Measurements from ENCODE around the gene RPL39.
A peak's percentile ranks its signal among the peaks of the same experiment; 100 is the strongest.

Gene RPL39

GRCh38 chrX:119757979-119758730 is 33.3 kb downstream of the RPL39 start, which contains the start of gene SOWAHD:
Gene SOWAHD (plus strand): TSS chrX:119758588. CDS start chrX:119758668, 80 bp downstream.
- POLR2A ChIA-PET = interaction anchor here (0.7 kb wide), 1 partner anchor 72 kb away, joined by 3 read pairs; no protein-coding TSS in a partner anchor

GRCh38 chrX:119757646-119757978 is 33.8 kb downstream of the RPL39 start:
- Histone ChIP-seq H3K36me3 (ENCODE audit: control insufficient read depth in 4 of 4, insufficient read depth in 4 of 4, low read length in 3 of 4) (no peaks in the 10 kb centered on the region), H3K27ac (ENCODE audit: insufficient read depth in 1 of 2, low read depth in 1 of 2, low read length in 2 of 2, poor library complexity in 1 of 2, severe bottlenecking in 2 of 2) (no peak overlapping the region), H3K4me3 (ENCODE audit: control insufficient read depth in 1 of 7, extremely low read depth in 1 of 7, insufficient read depth in 4 of 7, low read depth in 2 of 7, low read length in 6 of 7) (peak overlapping the region in 6 of 7 experiments; percentile 15 to 77 (median 64)), H3K9me3 (ENCODE audit: control extremely low read depth in 1 of 5, control insufficient read depth in 4 of 5, insufficient read depth in 2 of 5, low read depth in 1 of 5, low read length in 4 of 5) (no peaks in the 10 kb centered on the region), H3K4me1 (ENCODE audit: control extremely low read depth in 1 of 4, control insufficient read depth in 4 of 4, insufficient read depth in 4 of 4, low read length in 3 of 4) (peaks cover 0 to 46% (median 38%) of the 10 kb centered on the region in 4 experiments), H3K27me3 (replicated peaks in 2 of 5; ENCODE audit: control insufficient read depth in 4 of 5, insufficient read depth in 5 of 5, low read length in 4 of 5) (peaks cover 0 to 33% (median 0%) of the 10 kb centered on the region in 5 experiments)
- POLR2A ChIA-PET = no interaction called here
- WGBS (ENCODE audit: insufficient coverage) = 59% methylated on average over 11 of the region's 12 CpGs
- DNase-seq = no peak
- CTCF ChIA-PET = interaction anchor here (0.6 to 1.7 kb wide), 6 partner anchors 23 to 259 kb away, joined by 3 to 5 read pairs (median 4); no protein-coding TSS in a partner anchor

More at GRCh38 chrX:119757979-119758730, 33.3 kb downstream of the RPL39 start, which contains the start of gene SOWAHD:
- CTCF ChIA-PET = interaction anchor here (0.8 to 1.7 kb wide), 7 partner anchors 9 to 148 kb away, joined by 3 to 5 read pairs (median 3); no protein-coding TSS in a partner anchor
- peaks cover 0 to 33% (median 0%) of the 10 kb centered on the region in 5 experiments for H3K27me3 ChIP-seq (replicated peaks in 2 of 5; ENCODE audit: control insufficient read depth in 4 of 5, insufficient read depth in 5 of 5, low read length in 4 of 5)
- H3K36me3 ChIP-seq (ENCODE audit: control insufficient read depth in 4 of 4, insufficient read depth in 4 of 4, low read length in 3 of 4) = no peaks in the 10 kb centered on the region
- peak within 1 kb of the TSS; percentile 39 to 77 (median 61) for H3K4me3 ChIP-seq (ENCODE audit: control insufficient read depth in 1 of 7, extremely low read depth in 1 of 7, insufficient read depth in 4 of 7, low read depth in 2 of 7, low read length in 6 of 7)
- H3K9me3 ChIP-seq (ENCODE audit: control extremely low read depth in 1 of 5, control insufficient read depth in 4 of 5, insufficient read depth in 2 of 5, low read depth in 1 of 5, low read length in 4 of 5) = no peaks in the 10 kb centered on the region
- DNase-seq = no peak
- H3K4me1 ChIP-seq (ENCODE audit: control extremely low read depth in 1 of 4, control insufficient read depth in 4 of 4, insufficient read depth in 4 of 4, low read length in 3 of 4) = peaks cover 0 to 48% (median 38%) of the 10 kb centered on the region in 4 experiments
- 35% methylated on average over 40 of the region's 59 CpGs for WGBS (ENCODE audit: insufficient coverage)
- no peak within 1 kb of the TSS for H3K27ac ChIP-seq (ENCODE audit: insufficient read depth in 1 of 2, low read depth in 1 of 2, low read length in 2 of 2, poor library complexity in 1 of 2, severe bottlenecking in 2 of 2)

GRCh38 chrX:119756926-119757635 is 34.3 kb downstream of the RPL39 start:
- Histone ChIP-seq H3K9me3 (ENCODE audit: control extremely low read depth in 1 of 5, control insufficient read depth in 4 of 5, insufficient read depth in 2 of 5, low read depth in 1 of 5, low read length in 4 of 5) (no peaks in the 10 kb centered on the region), H3K27ac (ENCODE audit: insufficient read depth in 1 of 2, low read depth in 1 of 2, low read length in 2 of 2, poor library complexity in 1 of 2, severe bottlenecking in 2 of 2) (no peak overlapping the region), H3K4me3 (ENCODE audit: control insufficient read depth in 1 of 7, extremely low read depth in 1 of 7, insufficient read depth in 4 of 7, low read depth in 2 of 7, low read length in 6 of 7) (peak overlapping the region in 1 of 7 experiments; percentile 35), H3K27me3 (replicated peaks in 2 of 5; ENCODE audit: control insufficient read depth in 4 of 5, insufficient read depth in 5 of 5, low read length in 4 of 5) (peaks cover 0 to 33% (median 0%) of the 10 kb centered on the region in 5 experiments), H3K4me1 (ENCODE audit: control extremely low read depth in 1 of 4, control insufficient read depth in 4 of 4, insufficient read depth in 4 of 4, low read length in 3 of 4) (peaks cover 0 to 46% (median 38%) of the 10 kb centered on the region in 4 experiments), H3K36me3 (ENCODE audit: control insufficient read depth in 4 of 4, insufficient read depth in 4 of 4, low read length in 3 of 4) (no peaks in the 10 kb centered on the region)
- POLR2A ChIA-PET = interaction anchor here (0.7 kb wide), 1 partner anchor 35 kb away, joined by 3 read pairs; the partner anchor contains the start of gene RPL39
- no peak for DNase-seq
- 82% methylated on average over 8 of the region's 10 CpGs for WGBS (ENCODE audit: insufficient coverage)
- CTCF ChIA-PET = interaction anchor here (0.6 to 1.7 kb wide), 5 partner anchors 28 to 258 kb away, joined by 3 to 5 read pairs (median 4); no protein-coding TSS in a partner anchor

GRCh38 chrX:119755981-119756533 is 35.4 kb downstream of the RPL39 start:
- peaks cover 0 to 33% (median 0%) of the 10 kb centered on the region in 5 experiments for H3K27me3 ChIP-seq (replicated peaks in 2 of 5; ENCODE audit: control insufficient read depth in 4 of 5, insufficient read depth in 5 of 5, low read length in 4 of 5)
- ChIA-PET CTCF (no interaction called here), POLR2A (no interaction called here)
- no peaks in the 10 kb centered on the region for H3K36me3 ChIP-seq (ENCODE audit: control insufficient read depth in 4 of 4, insufficient read depth in 4 of 4, low read length in 3 of 4)
- 62% methylated on average over 5 of the region's 7 CpGs for WGBS (ENCODE audit: insufficient coverage)
- no peaks in the 10 kb centered on the region for H3K9me3 ChIP-seq (ENCODE audit: control extremely low read depth in 1 of 5, control insufficient read depth in 4 of 5, insufficient read depth in 2 of 5, low read depth in 1 of 5, low read length in 4 of 5)
- DNase-seq = peak; percentile 53 to 85 (median 80)
- H3K27ac ChIP-seq (ENCODE audit: insufficient read depth in 1 of 2, low read depth in 1 of 2, low read length in 2 of 2, poor library complexity in 1 of 2, severe bottlenecking in 2 of 2) = peak overlapping the region; percentile 11 to 63
- H3K4me1 ChIP-seq (ENCODE audit: control extremely low read depth in 1 of 4, control insufficient read depth in 4 of 4, insufficient read depth in 4 of 4, low read length in 3 of 4) = peaks cover 0 to 46% (median 38%) of the 10 kb centered on the region in 4 experiments
- H3K4me3 ChIP-seq (ENCODE audit: control insufficient read depth in 1 of 7, extremely low read depth in 1 of 7, insufficient read depth in 4 of 7, low read depth in 2 of 7, low read length in 6 of 7) = peak overlapping the region in 2 of 7 experiments; percentile 14 to 35

- H3K4me1 ChIP-seq (ENCODE audit: control extremely low read depth in 1 of 4, control insufficient read depth in 4 of 4, insufficient read depth in 4 of 4, low read length in 3 of 4) = peaks cover 0 to 33% (median 29%) of the 10 kb centered on the region in 4 experiments
- peaks cover 0 to 19% (median 0%) of the 10 kb centered on the region in 5 experiments for H3K27me3 ChIP-seq (replicated peaks in 2 of 5; ENCODE audit: control insufficient read depth in 4 of 5, insufficient read depth in 5 of 5, low read length in 4 of 5)
- ChIA-PET CTCF (interaction anchor here (0.7 to 2.0 kb wide), 6 partner anchors 11 to 34 kb away, joined by 3 to 5 read pairs (median 4); no protein-coding TSS in a partner anchor), POLR2A (interaction anchor here (0.6 kb wide), 1 partner anchor 78 kb away, joined by 3 read pairs; no protein-coding TSS in a partner anchor)
- no peaks in the 10 kb centered on the region for H3K9me3 ChIP-seq (ENCODE audit: control extremely low read depth in 1 of 5, control insufficient read depth in 4 of 5, insufficient read depth in 2 of 5, low read depth in 1 of 5, low read length in 4 of 5)
- H3K36me3 ChIP-seq (ENCODE audit: control insufficient read depth in 4 of 4, insufficient read depth in 4 of 4, low read length in 3 of 4) = no peaks in the 10 kb centered on the region
- H3K4me3 ChIP-seq (ENCODE audit: control insufficient read depth in 1 of 7, extremely low read depth in 1 of 7, insufficient read depth in 4 of 7, low read depth in 2 of 7, low read length in 6 of 7) = no peak overlapping the region
- H3K27ac ChIP-seq (ENCODE audit: insufficient read depth in 1 of 2, low read depth in 1 of 2, low read length in 2 of 2, poor library complexity in 1 of 2, severe bottlenecking in 2 of 2) = peak overlapping the region in 1 of 2 experiments; percentile 34
- 55% methylated on average over 5 of the region's 8 CpGs for WGBS (ENCODE audit: insufficient coverage)
- DNase-seq = peak; percentile 68 to 85 (median 80)
Measured at GRCh38 chrX:119753639-119754257, 37.7 kb downstream of the RPL39 start.

DNA sequence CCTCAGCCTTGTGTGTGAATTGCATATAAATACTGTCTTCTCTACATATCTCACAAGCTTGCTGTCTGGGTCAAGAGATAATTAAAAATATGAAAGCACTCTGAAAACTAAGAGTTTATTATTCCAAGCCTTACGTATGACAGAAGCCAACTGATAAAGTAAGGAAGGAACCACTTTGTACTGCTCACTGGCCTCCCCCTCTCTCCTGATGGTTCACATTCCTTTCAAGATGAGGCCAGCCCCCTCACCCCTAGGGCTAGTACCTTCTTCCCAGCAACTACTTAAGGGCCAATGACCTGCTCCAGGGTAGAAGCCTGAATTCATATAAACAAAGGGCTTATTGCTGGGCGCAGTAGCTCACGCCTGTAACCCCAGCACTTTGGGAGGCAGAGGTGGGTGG is 38.4 kb downstream of the RPL39 start:
- no peaks in the 10 kb centered on the region for H3K36me3 ChIP-seq (ENCODE audit: control insufficient read depth in 4 of 4, insufficient read depth in 4 of 4, low read length in 3 of 4)
- no peak overlapping the region for H3K27ac ChIP-seq (ENCODE audit: insufficient read depth in 1 of 2, low read depth in 1 of 2, low read length in 2 of 2, poor library complexity in 1 of 2, severe bottlenecking in 2 of 2)
- peaks cover 0 to 12% (median 0%) of the 10 kb centered on the region in 5 experiments for H3K27me3 ChIP-seq (replicated peaks in 2 of 5; ENCODE audit: control insufficient read depth in 4 of 5, insufficient read depth in 5 of 5, low read length in 4 of 5)
- ChIA-PET CTCF (interaction anchor here (0.7 to 2.0 kb wide), 7 partner anchors 10 to 35 kb away, joined by 3 to 5 read pairs (median 4); no protein-coding TSS in a partner anchor), POLR2A (no interaction called here)
- DNase-seq = no peak
- no peak overlapping the region for H3K4me3 ChIP-seq (ENCODE audit: control insufficient read depth in 1 of 7, extremely low read depth in 1 of 7, insufficient read depth in 4 of 7, low read depth in 2 of 7, low read length in 6 of 7)
- 100% methylated on average over 2 of the region's 3 CpGs for WGBS (ENCODE audit: insufficient coverage)
- H3K4me1 ChIP-seq (ENCODE audit: control extremely low read depth in 1 of 4, control insufficient read depth in 4 of 4, insufficient read depth in 4 of 4, low read length in 3 of 4) = peaks cover 0 to 31% (median 27%) of the 10 kb centered on the region in 4 experiments
- no peaks in the 10 kb centered on the region for H3K9me3 ChIP-seq (ENCODE audit: control extremely low read depth in 1 of 5, control insufficient read depth in 4 of 5, insufficient read depth in 2 of 5, low read depth in 1 of 5, low read length in 4 of 5)

Measured in common myeloid progenitor, CD34-positive (primary cell).